PFSK-1 (cell line): ENCODE measurements around the gene SYTL1.

Experiments used
- POLR2AphosphoS5 ChIP-seq: IDR thresholded peaks from 2 replicates; pipeline ENCODE4 v1.6.1; 2012; ENCODE audit warnings: low read depth, mild to moderate bottlenecking, control low read depth, low read length, moderate library complexity
- TAF1 ChIP-seq: IDR thresholded peaks from 2 replicates; pipeline ENCODE4 v1.6.1; 2012; ENCODE audit warnings: low read length, control low read depth, borderline replicate concordance; ENCODE audit not compliant: insufficient read depth

GRCh38 chr1:27306892-27307761 is 34.7 kb upstream of the SYTL1 start:
- TF ChIP-seq POLR2AphosphoS5 (no peak), TAF1 (no peak)
